GM19455 (cell line): Measurements from ENCODE around the gene RASD2.

Experiments used
- ATAC-seq: cut with Tn5 transposase; IDR thresholded peaks from one replicate; pipeline ENCODE4 v1.9.1; 2021; ENCODE audit not compliant: unreplicated experiment

Gene RASD2

DNA sequence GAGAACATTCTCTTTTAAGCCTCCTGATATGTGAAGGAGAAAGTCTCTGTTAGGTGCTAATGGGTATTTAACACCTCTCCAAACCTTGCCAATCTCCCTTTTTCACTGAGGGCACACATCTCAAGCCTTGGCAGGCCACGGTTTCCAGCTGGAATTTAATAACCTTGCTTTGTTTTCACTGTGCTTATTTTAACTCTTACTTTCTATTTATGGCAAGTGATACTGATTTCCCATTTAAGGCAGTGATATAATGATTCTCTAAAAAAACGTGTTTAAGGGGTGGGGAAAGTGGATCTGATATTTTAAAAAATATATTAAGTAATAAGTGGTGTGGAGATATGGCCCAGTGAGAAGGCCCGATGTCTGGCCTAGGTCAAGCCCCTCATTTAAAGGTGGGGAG lies 1.1 kb upstream of the RASD2 start:
- no peak for ATAC-seq

DNA sequence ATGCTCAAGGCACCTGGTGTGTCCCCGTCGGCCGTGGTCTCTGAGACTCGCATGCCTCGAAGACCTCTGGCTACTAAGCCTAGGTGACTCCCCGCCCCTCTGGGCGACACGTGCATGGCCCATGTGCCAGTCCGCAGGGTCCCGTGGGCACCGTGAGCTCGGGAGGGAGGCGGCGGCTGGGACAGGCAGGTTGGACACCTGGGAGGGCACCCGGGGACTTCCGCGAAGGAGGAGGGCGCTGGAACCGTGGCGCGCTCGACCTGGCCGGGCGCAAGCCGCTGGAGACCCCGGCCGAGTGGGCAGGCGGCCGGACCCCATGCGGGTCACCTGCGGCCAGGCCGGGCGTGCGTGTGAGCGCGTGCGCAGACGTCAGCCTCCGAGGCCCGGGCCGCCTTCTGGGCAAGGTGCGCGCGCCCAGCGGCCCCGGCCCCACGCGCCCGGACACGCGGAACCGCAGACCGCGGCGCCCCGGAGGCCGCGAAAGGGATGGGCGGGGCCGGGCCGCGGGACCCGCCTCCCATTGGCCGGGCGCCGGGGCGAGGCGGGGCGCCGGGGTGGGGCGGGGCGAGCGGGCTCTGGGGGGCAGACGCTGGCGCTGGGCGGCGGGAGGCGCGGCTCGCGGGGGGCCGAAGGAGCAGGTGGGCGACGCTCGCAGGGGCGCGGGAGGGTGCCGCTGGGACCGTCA lies 579 bp upstream of the RASD2 start:
- ATAC-seq, result peak; percentile 76

DNA sequence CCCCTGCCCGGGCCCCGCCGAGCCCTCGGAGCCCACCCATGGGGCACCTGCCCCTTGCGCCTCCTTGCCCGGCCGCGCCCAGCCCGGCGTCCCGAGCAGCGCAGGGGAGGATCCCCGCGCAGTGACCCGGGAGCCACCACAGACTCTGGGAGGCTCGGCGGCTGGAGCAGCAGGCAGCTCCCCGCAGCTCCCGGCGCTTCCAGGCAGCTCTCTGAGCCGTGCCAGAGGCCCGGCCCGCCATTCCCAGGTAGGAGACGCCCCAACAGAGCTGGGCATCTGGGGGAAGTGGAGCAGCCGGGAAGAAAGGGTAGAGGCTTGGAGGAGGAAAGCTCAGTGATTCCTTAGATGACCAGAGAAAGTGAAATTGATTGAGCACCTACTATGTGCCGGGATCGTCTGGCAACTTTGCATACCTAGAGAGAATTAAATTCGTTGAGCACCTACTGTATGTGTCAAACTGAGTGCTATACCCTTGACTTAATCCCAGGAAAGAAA lies 670 bp downstream of the RASD2 start:
- ATAC-seq, result no peak

DNA sequence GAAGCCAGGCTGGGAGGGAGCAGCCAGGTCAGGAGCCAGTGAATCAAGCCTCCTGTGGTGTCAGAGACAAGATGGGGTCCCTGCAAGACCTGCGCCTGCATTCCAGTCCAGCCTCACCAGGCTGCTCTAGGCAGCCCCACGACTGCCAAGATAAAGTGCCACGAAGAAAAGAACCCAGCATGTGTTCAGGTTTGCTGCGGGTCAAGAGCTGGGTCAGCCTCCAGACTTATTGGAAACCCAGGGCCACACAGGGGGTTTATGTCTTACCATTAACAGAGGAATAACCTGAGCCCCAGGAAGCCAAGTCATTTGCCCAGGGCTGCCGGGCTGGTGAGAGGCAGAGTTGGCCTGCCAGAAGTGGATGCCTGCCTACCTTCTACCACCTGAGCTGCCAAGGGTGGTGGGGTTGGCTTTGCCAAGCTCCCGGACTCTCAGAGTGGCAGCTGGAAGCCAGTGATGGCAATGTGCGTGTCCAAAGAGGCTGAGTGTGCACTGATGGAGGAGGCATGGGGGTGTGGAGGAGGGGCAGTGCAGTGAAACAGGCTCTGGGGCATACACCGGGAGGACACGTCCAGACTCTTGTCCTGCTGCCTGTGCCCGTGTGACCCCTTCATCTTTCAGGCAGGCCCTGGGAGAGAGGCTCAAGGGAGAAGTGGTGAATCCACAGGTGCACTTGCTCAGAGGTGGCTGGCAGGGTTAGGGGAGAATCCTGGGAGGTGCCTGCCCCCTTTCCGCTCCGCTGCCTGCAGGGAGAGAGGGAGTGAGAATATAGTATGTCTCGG lies 1.7 kb downstream of the RASD2 start:
- ATAC-seq, result no peak

DNA sequence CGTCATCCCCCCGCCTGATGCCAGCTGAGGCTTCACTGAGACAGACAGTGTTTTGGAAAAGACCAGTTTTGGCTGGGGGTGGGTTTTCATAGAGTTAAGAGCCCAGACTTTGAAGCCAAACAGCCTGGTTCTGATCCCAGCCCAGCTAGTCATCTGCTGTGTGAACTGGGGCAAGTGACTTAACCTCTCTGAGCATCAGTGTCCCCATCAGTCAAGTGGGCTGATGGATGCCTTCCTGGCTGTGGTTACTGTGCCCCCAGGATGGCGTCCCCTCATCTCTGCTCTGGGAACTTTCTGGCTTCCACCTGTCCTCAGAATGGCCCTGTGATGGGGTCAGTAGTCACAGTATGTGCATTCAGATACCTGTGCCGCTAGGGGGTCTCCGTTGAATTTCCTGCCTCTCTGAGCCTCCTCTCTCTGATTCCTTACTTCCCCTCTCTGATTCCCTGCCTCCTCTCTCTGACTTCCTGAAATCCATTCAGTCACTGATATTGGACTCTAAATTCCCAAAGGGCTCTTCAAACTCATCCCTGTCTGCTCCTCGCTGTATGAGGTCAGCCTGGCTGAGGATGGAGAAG lies 2.4 kb downstream of the RASD2 start:
- ATAC-seq, result no peak

DNA sequence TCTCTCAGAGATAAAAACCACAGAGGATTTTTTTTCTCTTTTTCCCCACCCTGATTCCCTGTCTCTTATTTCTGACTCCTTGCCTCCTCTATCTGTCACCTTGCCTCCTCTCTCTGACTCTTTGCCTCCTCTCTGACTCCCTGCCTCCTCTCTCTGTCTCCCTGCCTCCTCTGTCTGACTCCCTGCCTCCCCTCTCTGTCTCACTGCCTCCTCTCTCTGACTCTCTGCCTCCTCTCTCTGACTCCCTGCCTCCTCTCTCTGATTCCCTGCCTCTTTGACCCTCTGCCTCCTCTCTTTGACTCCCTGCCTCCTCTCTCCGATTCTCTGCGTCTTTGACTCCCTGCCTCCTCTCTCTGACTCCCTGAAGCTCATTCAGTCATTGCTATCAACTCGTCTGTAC lies 3.1 kb downstream of the RASD2 start:
- ATAC-seq, result no peak

DNA sequence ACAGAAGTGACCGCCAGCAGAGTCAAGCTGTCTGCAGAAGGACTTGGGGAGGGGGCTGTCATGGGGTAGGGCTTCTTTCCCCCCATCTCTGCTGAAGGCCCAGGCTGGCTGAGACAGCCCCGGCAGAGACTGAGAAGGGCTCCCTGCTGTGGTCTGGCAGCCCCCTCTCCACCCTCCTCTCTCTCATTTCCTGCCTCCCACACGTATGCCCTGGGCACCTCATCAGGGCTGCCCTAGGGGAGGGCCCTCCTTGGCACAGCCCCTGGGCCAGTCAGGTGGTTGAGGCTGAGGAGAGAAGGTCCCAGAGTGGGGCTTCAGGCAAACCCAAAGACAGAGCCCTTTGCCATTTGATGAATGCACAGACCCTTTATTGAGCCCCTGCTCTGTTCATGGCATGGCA lies 3.6 kb downstream of the RASD2 start:
- no peak for ATAC-seq

DNA sequence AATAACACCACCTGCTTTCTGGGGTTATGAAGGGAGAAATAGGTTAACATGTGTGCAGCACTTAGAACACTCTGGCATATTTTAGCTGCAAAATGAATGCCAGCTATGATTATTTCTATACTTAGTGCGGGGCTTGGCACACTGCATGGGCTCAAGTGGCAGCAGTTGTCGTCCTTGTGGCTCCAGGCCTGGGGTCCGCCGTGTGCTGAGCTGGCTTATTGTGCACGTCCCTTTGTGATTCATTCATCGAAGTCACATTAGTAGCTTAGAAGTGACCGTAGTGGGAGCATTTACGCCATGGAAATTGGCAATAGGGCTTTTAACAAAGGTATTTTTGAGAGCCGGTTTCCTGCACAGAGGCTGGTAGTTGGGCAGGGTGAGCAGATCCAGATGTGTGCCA lies 4.2 kb downstream of the RASD2 start:
- ATAC-seq, result no peak

DNA sequence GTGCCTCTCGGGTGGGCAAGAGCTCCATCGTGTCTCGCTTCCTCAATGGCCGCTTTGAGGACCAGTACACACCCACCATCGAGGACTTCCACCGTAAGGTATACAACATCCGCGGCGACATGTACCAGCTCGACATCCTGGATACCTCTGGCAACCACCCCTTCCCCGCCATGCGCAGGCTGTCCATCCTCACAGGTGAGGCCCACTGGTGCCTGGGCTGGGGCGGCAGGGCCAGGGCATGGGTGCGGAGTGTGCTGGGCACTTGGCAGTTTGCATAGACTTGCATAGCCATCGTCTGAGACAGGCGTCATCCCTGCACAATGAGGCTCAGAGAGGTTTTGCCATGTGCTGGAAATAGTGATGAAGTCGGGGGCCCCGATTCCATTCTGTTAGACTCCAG lies 6.3 kb downstream of the RASD2 start:
- ATAC-seq, result no peak

DNA sequence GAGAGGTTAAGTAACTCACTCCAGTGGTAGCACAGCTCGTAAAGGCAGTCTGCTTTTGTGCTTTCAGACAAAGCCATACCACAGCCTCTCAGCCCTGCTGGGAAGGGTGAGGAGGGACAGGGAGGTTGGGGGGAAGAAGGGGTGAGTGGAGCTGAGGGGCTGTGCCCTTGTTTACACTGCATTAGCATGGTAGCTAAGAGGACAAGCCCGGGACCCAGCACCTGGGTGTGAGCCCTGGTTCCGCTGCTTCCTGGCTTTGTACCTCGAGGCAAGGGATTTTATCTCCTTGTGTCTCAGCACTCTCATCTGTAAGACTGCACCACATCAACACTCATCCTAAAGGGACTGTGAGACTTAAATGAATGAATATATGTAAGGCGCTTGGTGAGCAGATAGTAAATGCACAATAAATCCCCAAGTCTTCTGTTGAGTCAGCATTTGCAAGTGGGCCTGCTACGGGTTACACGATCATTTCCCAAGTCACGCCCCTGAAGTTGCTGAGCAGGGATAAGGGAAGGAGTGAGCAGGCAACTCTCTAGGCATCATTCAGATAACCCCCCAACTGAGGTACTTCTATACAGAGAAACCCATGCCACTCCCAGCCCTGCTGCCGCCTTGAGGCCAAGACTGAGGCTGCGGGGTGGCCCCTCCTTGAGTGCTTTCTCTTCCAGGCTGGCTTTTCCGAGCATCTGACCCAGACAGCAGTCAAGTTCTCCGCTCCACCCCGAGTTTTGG lies 7.5 kb downstream of the RASD2 start:
- ATAC-seq, result no peak

DNA sequence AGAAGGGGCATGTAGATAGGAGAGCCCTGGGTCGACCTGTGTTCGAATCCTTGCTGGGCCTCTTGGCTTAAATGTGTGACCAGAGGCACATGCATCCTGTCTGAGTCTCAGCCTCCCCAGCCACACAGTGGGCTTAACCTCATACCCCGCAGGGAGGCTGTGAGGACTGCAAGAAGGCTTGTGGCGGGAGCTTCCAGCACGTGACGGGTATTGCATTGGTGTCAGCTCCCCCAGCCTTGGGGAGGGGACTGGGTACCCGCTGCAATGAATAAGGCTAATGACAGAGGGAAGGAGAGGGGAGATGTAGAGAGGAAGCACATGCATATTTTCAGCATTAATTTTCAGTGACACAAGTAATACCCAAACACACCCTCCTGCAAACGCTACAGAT lies 8.1 kb downstream of the RASD2 start:
- ATAC-seq, result no peak

DNA sequence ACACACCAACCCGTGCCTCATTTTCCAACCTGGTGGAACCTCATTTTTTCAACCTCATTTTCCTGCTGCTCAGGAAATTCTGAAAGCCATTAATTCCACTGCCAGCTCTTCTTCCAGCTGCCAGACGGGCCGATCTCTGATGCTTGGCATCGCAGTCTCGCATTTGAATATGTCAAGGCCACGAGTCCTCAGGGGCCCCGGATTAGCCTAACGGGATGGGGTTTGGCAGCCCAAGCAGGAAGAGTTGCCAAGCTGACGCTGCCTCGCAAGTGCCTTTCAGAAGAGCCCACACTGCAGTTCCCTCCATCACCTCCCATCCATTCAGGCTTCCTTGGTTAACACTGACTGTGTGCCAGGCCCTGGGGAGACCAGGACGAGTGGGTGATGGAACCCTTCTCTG lies 8.7 kb downstream of the RASD2 start:
- no peak for ATAC-seq

DNA sequence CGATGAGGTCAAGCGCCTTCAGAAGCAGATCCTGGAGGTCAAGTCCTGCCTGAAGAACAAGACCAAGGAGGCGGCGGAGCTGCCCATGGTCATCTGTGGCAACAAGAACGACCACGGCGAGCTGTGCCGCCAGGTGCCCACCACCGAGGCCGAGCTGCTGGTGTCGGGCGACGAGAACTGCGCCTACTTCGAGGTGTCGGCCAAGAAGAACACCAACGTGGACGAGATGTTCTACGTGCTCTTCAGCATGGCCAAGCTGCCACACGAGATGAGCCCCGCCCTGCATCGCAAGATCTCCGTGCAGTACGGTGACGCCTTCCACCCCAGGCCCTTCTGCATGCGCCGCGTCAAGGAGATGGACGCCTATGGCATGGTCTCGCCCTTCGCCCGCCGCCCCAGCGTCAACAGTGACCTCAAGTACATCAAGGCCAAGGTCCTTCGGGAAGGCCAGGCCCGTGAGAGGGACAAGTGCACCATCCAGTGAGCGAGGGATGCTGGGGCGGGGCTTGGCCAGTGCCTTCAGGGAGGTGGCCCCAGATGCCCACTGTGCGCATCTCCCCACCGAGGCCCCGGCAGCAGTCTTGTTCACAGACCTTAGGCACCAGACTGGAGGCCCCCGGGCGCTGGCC lies 11.0 kb downstream of the RASD2 start:
- ATAC-seq, result no peak

DNA sequence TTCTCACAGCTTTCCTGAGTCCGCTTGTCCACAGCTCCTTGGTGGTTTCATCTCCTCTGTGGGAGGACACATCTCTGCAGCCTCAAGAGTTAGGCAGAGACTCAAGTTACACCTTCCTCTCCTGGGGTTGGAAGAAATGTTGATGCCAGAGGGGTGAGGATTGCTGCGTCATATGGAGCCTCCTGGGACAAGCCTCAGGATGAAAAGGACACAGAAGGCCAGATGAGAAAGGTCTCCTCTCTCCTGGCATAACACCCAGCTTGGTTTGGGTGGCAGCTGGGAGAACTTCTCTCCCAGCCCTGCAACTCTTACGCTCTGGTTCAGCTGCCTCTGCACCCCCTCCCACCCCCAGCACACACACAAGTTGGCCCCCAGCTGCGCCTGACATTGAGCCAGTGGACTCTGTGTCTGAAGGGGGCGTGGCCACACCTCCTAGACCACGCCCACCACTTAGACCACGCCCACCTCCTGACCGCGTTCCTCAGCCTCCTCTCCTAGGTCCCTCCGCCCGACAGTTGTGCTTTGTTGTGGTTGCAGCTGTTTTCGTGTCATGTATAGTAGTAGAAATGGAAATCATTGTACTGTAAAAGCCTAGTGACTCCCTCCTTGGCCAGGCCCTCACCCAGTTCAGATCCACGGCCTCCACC lies 11.7 kb downstream of the RASD2 start:
- ATAC-seq, result no peak

DNA sequence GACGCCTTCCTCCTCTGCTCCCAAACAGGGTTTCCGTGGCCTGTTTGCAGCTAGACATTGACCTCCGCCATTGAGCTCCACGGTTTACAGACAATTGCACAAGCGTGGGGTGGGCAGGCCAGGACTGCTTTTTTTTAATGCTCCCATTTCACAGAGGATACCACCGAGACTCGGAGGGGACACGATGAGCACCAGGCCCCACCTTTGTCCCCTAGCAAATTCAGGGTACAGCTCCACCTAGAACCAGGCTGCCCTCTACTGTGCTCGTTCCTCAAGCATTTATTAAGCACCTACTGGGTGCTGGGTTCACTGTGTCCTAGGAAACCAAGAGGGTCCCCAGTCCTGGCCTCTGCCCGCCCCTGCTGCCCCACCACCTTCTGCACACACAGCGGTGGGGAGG lies 12.2 kb downstream of the RASD2 start:
- no peak for ATAC-seq

DNA sequence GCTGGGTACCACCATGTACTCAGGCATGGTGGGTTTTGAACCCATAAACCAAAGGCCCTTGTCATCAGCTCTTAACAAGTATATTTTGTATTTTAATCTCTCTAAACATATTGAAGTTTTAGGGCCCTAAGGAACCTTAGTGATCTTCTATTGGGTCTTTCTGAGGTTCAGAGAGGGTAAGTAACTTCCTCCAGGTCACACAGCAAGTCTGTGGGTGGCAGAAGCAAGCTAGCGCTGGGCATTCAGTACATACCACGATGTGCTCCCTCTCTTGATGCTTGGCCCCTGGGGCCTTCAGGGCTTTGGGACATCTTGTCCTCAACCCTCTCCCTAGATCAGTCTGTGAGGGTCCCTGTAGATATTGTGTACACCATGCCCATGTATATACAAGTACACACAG lies 12.7 kb downstream of the RASD2 start:
- ATAC-seq, result no peak

DNA sequence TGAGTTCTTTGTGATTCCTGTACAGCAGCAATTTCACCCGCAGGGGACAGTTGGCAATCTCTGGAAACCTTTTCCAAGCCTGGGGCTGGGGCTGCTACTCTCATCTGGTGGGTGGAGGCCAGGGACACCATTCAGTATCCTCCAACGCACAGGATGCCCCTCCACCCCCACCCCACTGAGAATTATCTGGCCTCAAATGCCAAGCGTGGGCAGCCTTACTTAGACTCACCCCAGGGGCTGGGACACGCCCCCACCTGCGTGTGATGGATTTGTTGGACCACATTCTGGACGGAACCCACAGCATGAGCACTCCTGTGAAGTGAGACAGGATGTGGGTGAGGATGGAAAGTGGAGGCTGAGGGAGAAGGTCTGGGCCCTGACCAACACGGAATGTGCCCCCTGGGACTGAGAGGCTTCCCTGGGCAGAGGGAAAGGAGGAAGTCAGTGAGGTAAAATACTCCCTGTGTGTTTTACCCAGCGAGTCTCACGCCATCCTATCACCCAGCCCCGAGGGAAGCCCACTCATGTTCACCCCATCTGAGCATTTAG lies 13.7 kb downstream of the RASD2 start:
- ATAC-seq, result no peak

DNA sequence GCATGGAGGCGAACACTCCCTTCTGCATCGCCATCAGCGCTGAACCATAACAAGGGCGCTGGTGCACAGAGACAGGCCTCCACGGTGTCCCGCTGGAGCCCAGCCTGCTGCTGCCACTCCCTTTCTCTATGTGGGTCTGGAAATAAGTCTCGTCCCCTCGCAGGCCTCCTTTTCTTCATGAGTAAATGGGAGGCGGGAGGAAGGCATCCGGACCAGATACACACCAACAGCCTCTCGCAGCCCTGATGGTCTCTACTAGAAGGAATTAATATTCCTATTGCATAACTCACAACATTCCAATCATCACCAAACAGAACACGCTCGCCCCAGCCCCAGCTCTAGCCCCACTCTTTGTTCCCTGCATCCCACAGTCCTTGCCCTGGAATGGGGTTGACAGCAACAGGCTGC lies 14.9 kb downstream of the RASD2 start:
- no peak for ATAC-seq

DNA sequence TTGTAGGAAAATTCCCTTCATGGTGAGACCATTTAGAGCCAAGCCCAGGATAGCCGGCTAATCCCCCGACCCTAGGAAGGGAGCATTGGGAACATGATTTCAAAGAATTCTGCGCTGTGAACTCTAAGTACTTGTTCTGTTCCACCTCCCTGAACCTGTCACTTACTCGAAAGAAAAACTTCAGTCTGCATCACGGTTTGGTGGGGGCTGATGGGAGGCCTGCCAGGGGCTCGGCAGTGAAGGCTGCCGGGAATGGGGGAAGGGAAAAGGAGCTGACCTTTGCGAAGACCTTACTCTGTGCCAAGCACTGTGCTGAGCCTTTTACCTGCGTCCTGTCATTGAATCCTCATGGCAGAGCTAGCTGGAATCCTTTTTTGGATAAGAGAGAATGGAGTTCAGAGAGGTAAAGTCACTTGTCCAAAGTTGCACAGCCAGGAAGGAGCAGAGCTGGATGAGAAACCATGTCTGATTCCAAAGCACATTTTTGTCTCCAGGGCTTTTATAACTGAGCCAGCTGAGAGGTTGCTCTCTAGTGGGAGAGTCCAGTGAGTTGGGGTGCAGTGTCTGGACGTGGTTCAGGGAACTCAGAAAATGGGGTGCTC lies 15.4 kb downstream of the RASD2 start:
- no peak for ATAC-seq

DNA sequence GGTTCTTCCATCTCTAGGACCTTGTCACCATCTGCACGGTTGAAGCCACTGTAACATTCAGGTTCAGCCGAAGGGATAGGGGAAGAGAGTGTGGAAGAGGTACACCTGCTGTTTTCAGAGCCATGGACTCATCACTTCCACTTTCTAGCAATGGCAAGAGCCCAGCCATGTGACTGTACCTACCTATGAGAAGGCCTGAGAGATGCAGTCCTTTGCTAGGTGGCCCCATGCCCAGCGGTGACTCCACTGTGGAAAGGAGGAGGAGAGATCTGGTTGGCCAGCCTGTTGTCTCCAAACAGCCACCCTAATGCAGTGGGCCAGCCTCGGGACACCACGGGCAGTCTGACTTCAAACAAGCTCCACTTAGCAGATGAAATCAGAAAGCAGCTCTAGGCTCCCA lies 16.0 kb downstream of the RASD2 start:
- ATAC-seq, result no peak
